A673 (cell line): ENCODE results near the gene FAM163B.

ENCODE experiments used
- CTCF ChIP-seq: fragments of 300-800, 200-600 bp; sonication (generic); conservative IDR thresholded peaks from 2 replicates; pipeline ENCODE4 v1.5.1; 2017; ENCODE audit warnings: low read depth, mild to moderate bottlenecking, antibody characterized with exemption, low read length, moderate library complexity, mixed read lengths
- EZH2 ChIP-seq: fragments of 200-600 bp; sonication (generic); IDR thresholded peaks from 2 replicates; pipeline ENCODE4 v1.6.1; 2017; ENCODE audit warnings: borderline replicate concordance, low read depth, mild to moderate bottlenecking, mixed read lengths, antibody characterized with exemption, low read length; ENCODE audit not compliant: poor library complexity, severe bottlenecking

GRCh38 chr9:133629221-133630110, 20.3 kb upstream of the FAM163B start:
- no peak for TF ChIP-seq CTCF
- TF ChIP-seq EZH2, result no peak
